Glutamatergic neuron (in vitro differentiated cells): ENCODE measurements around the gene HCN3. TPM values are rescaled to one million over a fixed set of nuclear protein-coding genes. Genes with fewer than 3 reads are reported as not detected.

Source experiments
- DNase-seq: peaks from one replicate; pipeline ENCODE4 v3.0.0; 2022
- H3K27ac Mint-ChIP-seq: one replicate; pipeline ENCODE4 v1.8.0; 2020; ENCODE audit warnings: mild to moderate bottlenecking, mixed read lengths, inconsistent platforms; ENCODE audit not compliant: unreplicated experiment
- H3K27me3 Mint-ChIP-seq: one replicate; pipeline ENCODE4 v1.8.0; 2020; ENCODE audit warnings: mild to moderate bottlenecking, moderate library complexity, mixed read lengths, inconsistent platforms; ENCODE audit not compliant: unreplicated experiment
- H3K36me3 Mint-ChIP-seq: one replicate; pipeline ENCODE4 v1.8.0; 2020; ENCODE audit warnings: mild to moderate bottlenecking, mixed read lengths, inconsistent platforms; ENCODE audit not compliant: unreplicated experiment
- H3K4me1 Mint-ChIP-seq: one replicate; pipeline ENCODE4 v1.8.0; 2020; ENCODE audit warnings: mild to moderate bottlenecking, low read depth, mixed read lengths, inconsistent platforms; ENCODE audit not compliant: unreplicated experiment
- H3K4me3 Mint-ChIP-seq: one replicate; pipeline ENCODE4 v1.8.0; 2020; ENCODE audit warnings: mild to moderate bottlenecking, mixed read lengths, inconsistent platforms; ENCODE audit not compliant: unreplicated experiment
- H3K9me3 Mint-ChIP-seq: one replicate; pipeline ENCODE4 v1.8.0; 2020; ENCODE audit warnings: mild to moderate bottlenecking, moderate library complexity, mixed read lengths, inconsistent platforms; ENCODE audit not compliant: unreplicated experiment
- total RNA-seq: library from RNA; stranded (reverse); fragmentation: NEBNext Ultra II Directional; extraction: Animal tissue kit (Norgen Biotek cat#: 25700); gene quantifications from one replicate; pipeline ENCODE4 v1.2.1, GENCODE V29; 2021; ENCODE audit not compliant: unreplicated experiment
- TF ChIP-seq, protein P1 (sequence below): fragments of 200-600 bp; sonication (generic); IDR thresholded peaks from one replicate; pipeline ENCODE4 v1.5.0; 2021; ENCODE audit not compliant: partially characterized antibody, unreplicated experiment

The HCN3 gene
- total RNA-seq, 1 donor from 2014 or later, result 30.5 TPM

DNA sequence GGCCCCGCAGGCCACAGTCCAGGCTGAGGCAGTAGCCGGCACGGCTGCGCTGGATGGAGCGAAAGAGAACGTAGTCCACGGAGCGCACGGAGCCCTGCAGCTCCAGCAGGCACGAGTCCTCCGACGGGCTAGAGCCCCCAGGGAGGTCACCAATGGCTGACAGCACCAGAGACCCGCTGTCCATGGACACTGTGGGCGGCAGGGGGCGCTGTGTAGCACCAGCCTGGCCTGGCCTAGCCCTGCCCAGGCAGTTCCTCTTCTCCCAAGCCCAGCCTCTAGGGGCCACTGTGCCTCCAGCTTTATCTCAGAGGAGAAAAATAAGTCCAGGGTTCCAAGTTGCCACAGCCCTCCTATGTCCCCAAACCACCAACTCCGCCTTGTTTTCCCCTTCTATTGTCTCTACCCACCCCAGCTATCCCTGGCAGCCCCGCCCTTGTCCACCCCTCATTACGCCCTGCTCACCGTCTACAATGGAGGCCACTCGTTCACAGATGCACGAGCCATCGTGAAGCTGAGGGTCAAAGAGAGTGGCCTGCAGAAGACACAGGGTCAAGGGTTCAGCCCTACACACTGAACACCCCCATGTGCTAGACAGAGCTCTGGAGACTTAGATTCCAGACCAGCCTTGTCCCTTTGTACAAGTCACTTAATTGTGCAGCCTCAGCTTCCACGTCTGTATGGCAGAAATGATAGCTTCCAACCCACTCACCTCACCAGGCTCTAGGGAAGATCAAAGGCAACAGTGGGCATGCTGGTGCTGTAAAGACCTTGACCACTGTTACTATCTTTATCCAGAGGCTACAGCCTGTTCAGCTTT is 26.4 kb upstream of the HCN3 start:
- Mint-ChIP-seq H3K4me1 (peaks cover 22% of the 10 kb centered on the region), H3K27ac (peak overlapping the region; percentile 55), H3K4me3 (peak overlapping the region; percentile 64), H3K36me3 (peaks cover 7% of the 10 kb centered on the region), H3K27me3 (peaks cover 12% of the 10 kb centered on the region), H3K9me3 (peaks cover 11% of the 10 kb centered on the region)
- peak; percentile 100 for DNase-seq
- TF ChIP-seq, protein P1, sequence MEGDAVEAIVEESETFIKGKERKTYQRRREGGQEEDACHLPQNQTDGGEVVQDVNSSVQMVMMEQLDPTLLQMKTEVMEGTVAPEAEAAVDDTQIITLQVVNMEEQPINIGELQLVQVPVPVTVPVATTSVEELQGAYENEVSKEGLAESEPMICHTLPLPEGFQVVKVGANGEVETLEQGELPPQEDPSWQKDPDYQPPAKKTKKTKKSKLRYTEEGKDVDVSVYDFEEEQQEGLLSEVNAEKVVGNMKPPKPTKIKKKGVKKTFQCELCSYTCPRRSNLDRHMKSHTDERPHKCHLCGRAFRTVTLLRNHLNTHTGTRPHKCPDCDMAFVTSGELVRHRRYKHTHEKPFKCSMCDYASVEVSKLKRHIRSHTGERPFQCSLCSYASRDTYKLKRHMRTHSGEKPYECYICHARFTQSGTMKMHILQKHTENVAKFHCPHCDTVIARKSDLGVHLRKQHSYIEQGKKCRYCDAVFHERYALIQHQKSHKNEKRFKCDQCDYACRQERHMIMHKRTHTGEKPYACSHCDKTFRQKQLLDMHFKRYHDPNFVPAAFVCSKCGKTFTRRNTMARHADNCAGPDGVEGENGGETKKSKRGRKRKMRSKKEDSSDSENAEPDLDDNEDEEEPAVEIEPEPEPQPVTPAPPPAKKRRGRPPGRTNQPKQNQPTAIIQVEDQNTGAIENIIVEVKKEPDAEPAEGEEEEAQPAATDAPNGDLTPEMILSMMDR, result peak; percentile 98

DNA sequence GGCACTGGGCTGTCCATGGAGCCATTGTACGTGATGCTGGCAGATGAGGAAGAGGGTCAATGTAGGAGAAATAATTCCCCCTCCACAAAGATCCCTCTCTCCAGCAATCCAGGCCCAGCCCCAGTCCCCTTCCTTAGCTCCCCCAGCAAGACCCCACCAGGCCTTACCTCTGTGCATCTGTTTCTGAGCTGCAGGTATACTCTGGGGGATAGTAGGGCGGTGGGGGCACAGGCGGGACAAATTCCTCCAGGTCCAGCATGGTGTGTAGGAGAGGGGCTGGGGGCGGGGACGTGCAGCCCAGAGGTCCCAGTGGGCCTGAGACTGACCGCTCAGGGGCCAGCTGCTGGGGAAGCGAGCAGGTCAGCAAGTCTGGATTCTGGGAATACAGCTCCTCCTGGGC is 25.7 kb upstream of the HCN3 start:
- H3K27ac Mint-ChIP-seq, result no peak overlapping the region
- H3K4me1 Mint-ChIP-seq, result peaks cover 24% of the 10 kb centered on the region
- peak; percentile 33 for DNase-seq
- peaks cover 11% of the 10 kb centered on the region for H3K9me3 Mint-ChIP-seq
- TF ChIP-seq, protein P1, result no peak
- H3K36me3 Mint-ChIP-seq, result peaks cover 2% of the 10 kb centered on the region
- H3K27me3 Mint-ChIP-seq, result peaks cover 12% of the 10 kb centered on the region
- no peak overlapping the region for H3K4me3 Mint-ChIP-seq

DNA sequence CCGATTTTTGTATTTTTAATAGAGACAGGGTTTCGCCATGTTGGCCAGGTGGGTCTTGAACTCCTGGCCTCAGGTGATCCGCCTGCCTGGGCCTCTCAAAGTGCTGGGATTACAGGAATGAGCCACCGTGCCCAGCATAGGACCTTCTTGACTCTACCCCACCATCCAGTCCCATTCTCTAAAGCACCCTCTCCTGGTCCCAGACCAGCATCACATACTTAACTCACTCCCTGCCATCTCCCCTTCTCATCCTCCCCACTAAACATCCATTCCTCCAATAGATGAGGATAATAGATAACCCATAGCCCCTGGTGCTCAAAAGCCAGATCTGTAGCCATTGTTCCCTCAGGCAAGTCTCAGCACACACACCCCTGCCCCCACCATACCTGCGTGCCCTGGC is 24.1 kb upstream of the HCN3 start:
- Mint-ChIP-seq H3K9me3 (peaks cover 12% of the 10 kb centered on the region), H3K4me1 (peaks cover 30% of the 10 kb centered on the region), H3K27me3 (peaks cover 12% of the 10 kb centered on the region), H3K36me3 (peaks cover 12% of the 10 kb centered on the region), H3K27ac (peak overlapping the region; percentile 74), H3K4me3 (peak overlapping the region; percentile 80)
- TF ChIP-seq, protein P1, result no peak
- DNase-seq, result no peak

DNA sequence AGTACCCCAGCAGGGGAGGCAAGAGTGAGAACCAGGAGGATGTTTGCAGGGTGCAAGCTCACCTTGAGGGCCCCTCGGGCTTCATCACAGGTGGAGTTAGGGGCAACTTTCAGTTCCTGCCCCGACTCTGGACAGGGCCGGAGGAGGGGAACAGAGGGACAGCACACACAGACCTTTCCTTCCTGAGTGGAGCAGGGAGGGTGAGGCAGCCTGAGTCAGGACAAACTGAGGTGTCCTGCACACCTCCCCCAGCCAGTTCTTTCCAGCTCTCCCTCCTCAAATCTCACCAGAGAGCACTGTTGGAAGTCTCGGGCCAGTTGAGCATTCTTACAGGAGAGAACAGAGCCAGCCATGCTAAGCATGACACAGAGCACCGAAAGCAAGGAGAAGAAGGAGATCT is 23.5 kb upstream of the HCN3 start:
- DNase-seq, result no peak
- H3K27ac Mint-ChIP-seq, result peak overlapping the region; percentile 74
- peaks cover 12% of the 10 kb centered on the region for H3K27me3 Mint-ChIP-seq
- peaks cover 12% of the 10 kb centered on the region for H3K36me3 Mint-ChIP-seq
- peak overlapping the region; percentile 80 for H3K4me3 Mint-ChIP-seq
- peaks cover 12% of the 10 kb centered on the region for H3K9me3 Mint-ChIP-seq
- TF ChIP-seq, protein P1, result no peak
- peaks cover 30% of the 10 kb centered on the region for H3K4me1 Mint-ChIP-seq

DNA sequence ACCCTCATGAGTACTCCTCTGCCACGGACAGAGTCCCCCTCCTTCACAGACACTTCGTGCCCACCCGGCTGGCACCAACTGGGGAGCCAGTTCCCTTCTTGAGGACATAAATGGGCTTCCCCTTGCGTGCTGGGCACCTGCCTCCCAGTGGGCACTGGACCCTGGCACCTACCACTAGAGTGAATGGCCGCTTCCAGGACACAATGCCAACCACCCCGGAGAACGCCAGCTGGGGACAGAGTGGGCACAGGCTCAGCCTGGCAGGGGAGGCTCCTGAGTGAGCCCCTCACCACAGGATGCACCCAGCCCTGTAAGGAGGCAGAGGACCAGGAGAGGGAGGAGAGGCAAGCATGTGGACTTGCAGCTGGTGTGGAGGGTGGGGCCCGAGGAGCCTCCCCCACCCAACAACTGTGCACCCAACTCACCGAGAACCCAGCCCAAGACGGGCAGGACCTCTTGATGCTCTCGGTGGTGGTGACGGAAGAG is 23.0 kb upstream of the HCN3 start:
- peaks cover 12% of the 10 kb centered on the region for H3K27me3 Mint-ChIP-seq
- TF ChIP-seq, protein P1, result no peak

More for the DNA sequence above, 23.0 kb upstream of the HCN3 start:
- DNase-seq, result no peak
- Mint-ChIP-seq H3K4me3 (peak overlapping the region; percentile 80), H3K9me3 (peaks cover 12% of the 10 kb centered on the region), H3K36me3 (peaks cover 12% of the 10 kb centered on the region), H3K4me1 (peaks cover 30% of the 10 kb centered on the region), H3K27ac (peak overlapping the region; percentile 72)
